Skeletal muscle satellite cell (primary cell): ENCODE results near the gene CD96.
A peak's percentile ranks its signal among the peaks of the same experiment; 100 is the strongest.
"Not testable (repeated sequence)": the region's sequence is repeated elsewhere in the genome, so short reads cannot be mapped to it uniquely, and the experiment has no call there.

ENCODE experiments used
- H3K27me3 ChIP-seq: 2 replicates; pipeline ENCODE4 v1.7.0; 2013; ENCODE audit warnings: low read length; ENCODE audit not compliant: control insufficient read depth, insufficient read depth
- H3K36me3 ChIP-seq: 2 replicates; pipeline ENCODE4 v1.7.0; 2013; ENCODE audit warnings: mild to moderate bottlenecking, control low read depth, low read length; ENCODE audit not compliant: insufficient read depth
- H3K4me1 ChIP-seq: 2 replicates; pipeline ENCODE4 v1.7.0; 2013; ENCODE audit warnings: low read length; ENCODE audit not compliant: control insufficient read depth, insufficient read depth
- H3K4me2 ChIP-seq: 2 replicates; pipeline ENCODE4 v1.7.0; 2013; ENCODE audit warnings: mild to moderate bottlenecking, low read length
- H3K4me3 ChIP-seq: 2 replicates; pipeline ENCODE4 v1.7.0; 2013; ENCODE audit warnings: low read length
- H3K9ac ChIP-seq: 2 replicates; pipeline ENCODE4 v1.7.0; 2013; ENCODE audit warnings: mild to moderate bottlenecking, low read depth, low read length, moderate library complexity
- H3K9me3 ChIP-seq: replicated peaks from 2 replicates; pipeline ENCODE4 v1.7.0; 2013; ENCODE audit warnings: mild to moderate bottlenecking, control low read depth, low read length

The CD96 gene

DNA sequence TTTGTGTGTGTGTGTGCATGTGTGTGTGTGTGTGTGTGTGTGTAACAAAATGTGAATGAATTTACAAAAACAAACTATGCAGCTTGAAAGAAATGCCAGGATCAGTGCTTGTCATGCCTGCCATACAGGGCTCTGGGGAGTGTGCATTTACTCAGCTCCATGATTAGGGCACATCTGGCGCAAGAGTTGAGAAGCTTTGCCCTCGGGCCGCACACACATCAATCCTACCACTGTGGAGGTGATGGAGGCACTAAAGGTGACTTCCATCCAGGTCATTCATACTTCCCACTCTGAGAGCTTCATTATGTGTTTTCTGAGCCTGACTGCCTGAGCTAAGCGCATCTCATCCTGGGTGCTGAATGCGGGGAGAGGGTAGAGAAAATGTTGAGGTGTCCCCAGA lies 125.2 kb downstream of the CD96 start:
- no peaks in the 10 kb centered on the region for H3K36me3 ChIP-seq
- H3K4me2 ChIP-seq, result no peak overlapping the region
- no peak overlapping the region for H3K9ac ChIP-seq
- peaks cover 39% of the 10 kb centered on the region for H3K4me1 ChIP-seq
- H3K9me3 ChIP-seq, result no peaks in the 10 kb centered on the region
- no peaks in the 10 kb centered on the region for H3K27me3 ChIP-seq
- no peak overlapping the region for H3K4me3 ChIP-seq

DNA sequence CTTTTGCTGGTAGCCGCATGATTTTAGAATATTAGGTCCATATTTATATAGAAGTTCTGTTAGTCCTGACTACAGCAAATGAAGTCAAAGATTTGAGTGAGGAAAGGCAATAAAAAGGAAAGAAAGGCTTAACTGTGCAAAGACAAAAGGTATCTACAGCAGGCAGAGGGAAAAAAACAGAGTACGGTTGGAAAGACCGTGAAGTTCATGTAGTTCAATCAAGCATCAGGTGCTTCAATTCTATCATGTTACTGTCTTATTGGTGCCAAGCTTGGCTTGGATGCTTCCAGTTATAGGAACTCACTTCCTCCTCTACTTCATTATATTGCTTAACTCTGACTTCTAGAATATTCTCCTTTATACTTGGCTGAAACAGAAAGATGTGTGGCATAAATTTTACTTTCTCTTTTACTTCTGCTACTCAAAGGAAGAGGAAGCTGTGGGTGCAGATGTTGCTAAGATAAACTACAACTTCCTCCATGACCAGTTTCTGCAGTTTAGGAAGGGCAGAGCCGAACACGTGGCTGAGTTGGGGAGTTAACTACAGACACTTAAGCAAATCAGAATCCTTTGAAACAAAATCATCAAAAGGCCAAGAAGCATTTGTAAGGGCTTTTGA lies 125.7 kb downstream of the CD96 start:
- peaks cover 39% of the 10 kb centered on the region for H3K4me1 ChIP-seq
- H3K27me3 ChIP-seq, result no peaks in the 10 kb centered on the region
- no peak overlapping the region for H3K4me3 ChIP-seq
- no peak overlapping the region for H3K4me2 ChIP-seq
- H3K36me3 ChIP-seq, result no peaks in the 10 kb centered on the region
- H3K9me3 ChIP-seq, result no peaks in the 10 kb centered on the region
- no peak overlapping the region for H3K9ac ChIP-seq

DNA sequence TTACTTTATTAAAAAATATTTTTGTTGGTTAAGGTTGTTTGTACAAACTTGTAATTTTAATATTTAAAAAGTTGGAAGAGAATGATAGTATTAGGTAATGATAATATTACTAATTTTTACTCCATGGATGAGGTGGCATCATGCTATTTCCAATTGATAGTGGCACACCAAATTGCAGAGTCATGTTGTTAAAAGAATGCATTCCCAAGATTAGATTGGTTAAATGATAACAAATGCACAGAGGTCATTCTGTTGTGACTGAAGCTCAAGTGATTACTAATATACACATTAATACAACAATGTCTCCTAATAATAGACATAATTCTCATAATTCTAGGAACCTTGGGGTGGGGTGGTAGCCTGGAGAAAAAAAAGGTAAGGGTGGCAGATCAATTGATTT lies 126.3 kb downstream of the CD96 start:
- peaks cover 39% of the 10 kb centered on the region for H3K4me1 ChIP-seq
- no peaks in the 10 kb centered on the region for H3K27me3 ChIP-seq

DNA sequence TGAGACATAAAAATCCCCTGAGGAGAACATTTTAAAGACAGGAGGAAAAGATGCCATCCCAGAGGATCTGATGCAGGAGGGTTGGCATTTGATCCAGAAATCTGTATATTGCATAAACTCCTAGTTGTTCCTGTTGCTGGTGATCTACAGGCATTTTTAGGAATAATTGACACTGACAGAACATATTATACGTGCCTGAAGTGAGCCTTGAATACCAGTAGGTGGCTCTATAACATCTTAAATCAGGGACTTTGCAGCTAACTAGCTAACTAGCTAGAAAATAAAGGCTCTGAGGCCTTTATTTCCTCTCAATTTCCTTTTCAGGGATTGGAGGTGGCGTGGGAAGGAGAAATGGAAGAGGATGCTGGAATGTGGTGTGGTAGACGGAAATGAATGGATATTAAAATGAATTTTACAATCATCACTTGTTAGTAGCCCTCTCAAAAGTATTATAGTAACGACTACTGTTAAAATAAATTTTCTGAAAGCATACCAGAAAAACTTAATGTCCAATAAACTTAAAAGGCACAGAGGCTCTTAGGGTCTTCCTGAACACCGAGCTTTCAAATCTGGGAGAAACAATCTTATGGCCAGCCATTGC lies 127.0 kb downstream of the CD96 start:
- Histone ChIP-seq H3K36me3 (no peaks in the 10 kb centered on the region), H3K4me1 (peaks cover 44% of the 10 kb centered on the region), H3K9me3 (no peaks in the 10 kb centered on the region), H3K4me2 (no peak overlapping the region), H3K27me3 (no peaks in the 10 kb centered on the region), H3K4me3 (no peak overlapping the region), H3K9ac (peak overlapping the region; percentile 50)

More for the DNA sequence above, 126.3 kb downstream of the CD96 start:
- no peaks in the 10 kb centered on the region for H3K36me3 ChIP-seq
- no peak overlapping the region for H3K4me3 ChIP-seq
- H3K9me3 ChIP-seq, result no peaks in the 10 kb centered on the region
- H3K9ac ChIP-seq, result no peak overlapping the region
- no peak overlapping the region for H3K4me2 ChIP-seq

DNA sequence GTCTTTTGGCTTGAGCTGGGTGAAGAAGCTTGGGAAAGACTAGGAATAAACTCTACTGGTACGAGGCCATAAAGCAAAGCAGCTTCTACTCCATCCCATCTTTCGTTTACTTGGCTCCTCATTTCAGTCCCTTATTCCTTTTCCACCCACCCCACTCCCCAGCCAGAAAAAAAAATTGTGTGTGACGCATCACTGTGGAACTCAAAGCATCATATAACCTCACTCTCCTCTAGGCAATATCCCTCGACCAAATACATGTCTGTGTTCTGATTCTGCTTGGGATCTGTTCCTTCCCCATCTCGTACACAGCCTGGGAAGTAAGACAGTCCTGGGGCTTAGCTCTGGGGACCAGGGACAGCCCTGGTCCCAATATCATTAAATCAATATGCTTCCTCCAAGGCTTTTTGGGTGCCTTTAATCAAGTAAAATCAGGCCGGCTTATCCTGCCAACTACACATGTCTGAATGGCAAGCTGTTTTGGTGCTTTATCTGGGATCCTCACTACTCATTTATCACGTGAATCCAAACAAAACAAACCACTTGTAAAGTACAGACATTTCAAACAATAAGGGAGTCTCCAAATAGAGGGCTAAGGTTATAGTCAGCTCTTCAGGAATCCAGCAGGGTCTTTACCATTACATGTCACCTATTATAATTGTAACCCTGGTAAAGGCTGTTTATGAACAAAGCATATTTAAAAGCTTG lies 128.1 kb downstream of the CD96 start:
- Histone ChIP-seq H3K27me3 (no peaks in the 10 kb centered on the region), H3K9me3 (no peaks in the 10 kb centered on the region), H3K36me3 (no peaks in the 10 kb centered on the region), H3K9ac (peak overlapping the region; percentile 50), H3K4me3 (peak overlapping the region; percentile 2), H3K4me2 (peak overlapping the region; percentile 29), H3K4me1 (peaks cover 50% of the 10 kb centered on the region)

DNA sequence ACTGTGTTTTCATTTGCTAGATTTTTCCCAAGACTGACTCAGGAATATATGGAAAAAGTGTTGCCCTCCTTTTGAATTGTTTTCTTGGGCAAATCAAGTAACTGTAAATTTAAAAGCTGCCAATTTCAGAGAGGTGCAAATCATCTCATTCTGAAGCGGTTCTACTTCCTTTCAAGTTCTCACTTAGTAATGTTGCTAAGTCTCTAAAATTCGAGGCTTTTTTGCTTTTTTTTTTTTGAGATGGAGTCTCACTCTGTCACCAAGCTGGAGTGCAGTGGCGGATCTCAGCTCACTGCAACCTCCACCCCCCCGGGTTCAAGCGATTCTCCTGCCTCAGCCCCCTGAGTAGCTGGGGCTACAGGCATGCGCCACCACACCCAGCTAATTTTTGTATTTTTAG lies 130.5 kb downstream of the CD96 start:
- not testable (repeated sequence) for H3K9me3 ChIP-seq, H3K36me3 ChIP-seq, H3K9ac ChIP-seq, H3K4me2 ChIP-seq, H3K4me3 ChIP-seq, H3K27me3 ChIP-seq
- H3K4me1 ChIP-seq, result peaks cover 58% of the 10 kb centered on the region

DNA sequence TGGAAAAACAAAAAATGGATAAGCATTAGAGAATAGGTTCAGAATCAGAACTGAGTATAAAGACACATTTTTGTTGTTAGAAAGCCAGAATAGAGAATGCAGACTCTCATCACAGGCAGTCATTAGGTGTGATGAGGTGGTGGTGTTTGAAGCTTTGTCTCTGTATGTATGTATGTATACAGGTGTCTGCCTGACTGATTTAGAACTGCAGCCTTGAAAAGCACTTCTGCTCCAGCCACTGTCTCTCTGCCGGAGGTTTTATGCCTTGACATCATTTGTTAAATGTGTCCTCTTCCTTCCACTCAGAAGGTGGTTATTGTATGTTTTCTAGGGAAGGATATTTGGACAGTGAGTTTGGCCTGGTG lies 133.8 kb downstream of the CD96 start:
- Histone ChIP-seq H3K4me1 (peaks cover 37% of the 10 kb centered on the region), H3K9me3 (no peaks in the 10 kb centered on the region), H3K27me3 (no peaks in the 10 kb centered on the region), H3K9ac (peak overlapping the region; percentile 80), H3K36me3 (no peaks in the 10 kb centered on the region), H3K4me2 (peak overlapping the region; percentile 80), H3K4me3 (peak overlapping the region; percentile 79)

DNA sequence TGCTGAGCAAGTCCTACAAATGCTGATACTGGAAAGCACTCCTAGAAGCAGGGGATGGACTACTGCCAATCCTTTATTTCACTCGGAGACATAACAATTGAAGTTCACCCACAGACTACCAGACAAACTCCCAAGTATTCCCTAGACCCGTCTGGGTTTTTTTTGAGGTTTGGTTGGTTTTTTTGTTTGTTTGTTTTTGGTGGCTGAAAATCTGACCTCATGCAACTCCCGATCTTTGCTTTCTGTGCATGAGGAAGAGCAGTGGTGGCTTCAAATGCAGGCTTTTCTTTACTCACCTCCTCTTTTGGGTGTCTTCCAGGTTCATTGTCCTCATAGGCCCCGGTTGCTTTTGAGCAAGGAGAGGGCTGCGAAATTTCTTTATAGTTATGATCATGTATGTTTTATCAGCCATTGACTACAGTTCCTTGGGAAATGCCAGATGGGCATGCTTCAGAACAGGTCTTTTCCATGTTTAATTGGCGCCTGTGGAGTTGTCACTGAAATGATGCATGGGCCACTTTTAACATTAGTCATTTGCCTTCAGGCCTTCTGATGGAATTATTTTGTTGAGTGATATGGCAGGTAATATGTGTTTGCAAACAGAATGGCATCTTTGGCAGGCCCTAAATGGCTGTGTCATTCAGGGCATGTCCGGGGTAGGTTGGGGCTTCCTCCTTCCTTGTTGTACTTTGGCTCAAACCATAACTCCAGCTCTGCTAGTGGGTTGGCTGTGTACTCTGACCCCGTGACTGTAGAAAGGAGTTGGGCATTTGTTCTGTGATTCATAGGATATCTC lies 134.4 kb downstream of the CD96 start:
- Histone ChIP-seq H3K9ac (peak overlapping the region; percentile 80), H3K27me3 (no peaks in the 10 kb centered on the region), H3K9me3 (no peaks in the 10 kb centered on the region), H3K4me2 (peak overlapping the region; percentile 80), H3K4me3 (peak overlapping the region; percentile 79), H3K4me1 (peaks cover 37% of the 10 kb centered on the region), H3K36me3 (no peaks in the 10 kb centered on the region)

DNA sequence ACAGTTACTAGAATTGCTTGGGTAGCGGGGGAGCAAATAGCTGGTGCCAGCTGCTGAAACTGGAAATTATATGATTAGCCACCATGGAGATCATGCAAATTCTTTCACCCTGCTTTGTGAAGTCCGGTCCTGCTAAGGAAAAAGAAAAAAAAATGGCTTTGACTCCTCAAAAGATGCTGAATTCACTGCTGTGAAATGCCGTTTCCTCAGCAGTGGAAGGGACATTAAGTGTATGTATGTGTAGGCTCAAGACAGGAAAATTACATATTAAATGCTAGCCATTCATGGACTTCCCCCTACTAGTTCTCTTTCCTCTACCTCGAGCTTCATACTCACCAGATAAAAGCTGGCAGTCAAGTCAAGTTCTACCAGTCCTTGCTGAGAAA lies 135.0 kb downstream of the CD96 start:
- no peaks in the 10 kb centered on the region for H3K36me3 ChIP-seq
- no peaks in the 10 kb centered on the region for H3K9me3 ChIP-seq
- no peak overlapping the region for H3K9ac ChIP-seq
- H3K4me1 ChIP-seq, result peaks cover 37% of the 10 kb centered on the region
- H3K4me2 ChIP-seq, result peak overlapping the region; percentile 80
- peak overlapping the region; percentile 16 for H3K4me3 ChIP-seq
- no peaks in the 10 kb centered on the region for H3K27me3 ChIP-seq

DNA sequence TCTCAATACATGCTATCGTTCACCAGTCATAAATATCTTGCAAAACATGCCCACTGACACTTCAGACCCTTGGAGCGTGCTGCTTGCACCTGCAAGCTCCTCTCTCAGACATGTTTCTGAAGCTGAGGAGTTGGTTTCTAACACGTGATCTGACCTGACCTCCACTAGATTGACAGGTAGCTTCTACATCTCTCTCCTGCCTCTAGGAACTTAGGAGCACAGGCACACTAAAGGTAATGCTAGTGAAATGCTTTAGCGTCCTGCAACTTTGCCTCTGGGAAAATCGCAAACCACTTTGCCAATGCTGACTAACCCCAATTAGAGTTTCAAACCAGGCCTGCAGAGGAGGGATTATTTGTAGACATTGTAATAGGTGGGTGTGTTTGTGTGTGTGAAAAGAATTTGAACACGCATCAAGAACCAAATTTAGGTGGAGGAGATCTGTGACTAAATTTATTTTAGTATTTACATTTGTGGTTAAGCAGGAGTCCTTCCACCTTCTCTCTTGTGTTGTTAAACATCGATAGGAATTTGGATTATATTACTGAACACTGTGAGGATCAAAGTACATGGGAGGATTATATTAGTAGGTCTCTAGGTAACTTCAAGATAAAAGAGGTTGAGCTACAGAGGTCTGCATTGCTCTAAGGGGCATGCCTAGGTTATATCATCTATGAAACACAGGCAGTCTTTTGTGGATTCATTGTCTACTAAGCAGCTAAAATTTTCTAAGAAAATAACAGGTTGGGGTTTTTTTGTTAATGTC lies 139.8 kb downstream of the CD96 start:
- Histone ChIP-seq H3K9ac (no peak overlapping the region), H3K4me2 (no peak overlapping the region), H3K9me3 (no peaks in the 10 kb centered on the region), H3K27me3 (no peaks in the 10 kb centered on the region), H3K4me3 (no peak overlapping the region), H3K4me1 (peaks cover 8% of the 10 kb centered on the region), H3K36me3 (no peaks in the 10 kb centered on the region)

DNA sequence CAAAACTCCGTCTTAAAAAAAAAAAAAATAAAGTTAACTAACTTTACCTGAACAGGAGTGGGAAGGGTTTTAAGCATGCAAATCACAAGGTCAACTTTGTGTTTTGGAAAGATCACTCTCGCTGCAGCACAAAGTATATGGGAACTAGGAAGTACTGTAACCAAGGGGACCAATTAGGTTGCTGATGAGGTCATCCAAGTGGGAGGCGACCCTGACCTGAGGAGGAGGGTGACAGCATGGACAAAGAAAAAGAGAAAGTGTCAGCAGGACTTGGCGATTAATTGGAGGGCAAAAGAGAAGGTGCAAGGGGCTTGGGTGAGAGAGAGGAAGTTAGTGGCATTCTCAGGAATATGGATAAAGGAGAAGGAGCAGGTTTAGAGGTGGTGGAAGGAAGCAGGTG lies 142.6 kb downstream of the CD96 start:
- H3K9ac ChIP-seq, result no peak overlapping the region
- H3K4me1 ChIP-seq, result no peaks in the 10 kb centered on the region
- H3K36me3 ChIP-seq, result no peaks in the 10 kb centered on the region
- H3K4me2 ChIP-seq, result no peak overlapping the region
- H3K4me3 ChIP-seq, result no peak overlapping the region
- no peaks in the 10 kb centered on the region for H3K27me3 ChIP-seq
- H3K9me3 ChIP-seq, result no peaks in the 10 kb centered on the region
